Fibroblast of skin of back (primary cell): ENCODE results near the gene MYO9B.
"Not testable (repeated sequence)": the region's sequence is repeated elsewhere in the genome, so short reads cannot be mapped to it uniquely, and the experiment has no call there.

Experiments used
- DNase-seq: peaks from one replicate; pipeline ENCODE4 v3.0.0-alpha.2; 2013

MYO9B gene

GRCh38 chr19:17153996-17154395 lies 78.4 kb downstream of the MYO9B start:
- DNase-seq: no peak

DNA sequence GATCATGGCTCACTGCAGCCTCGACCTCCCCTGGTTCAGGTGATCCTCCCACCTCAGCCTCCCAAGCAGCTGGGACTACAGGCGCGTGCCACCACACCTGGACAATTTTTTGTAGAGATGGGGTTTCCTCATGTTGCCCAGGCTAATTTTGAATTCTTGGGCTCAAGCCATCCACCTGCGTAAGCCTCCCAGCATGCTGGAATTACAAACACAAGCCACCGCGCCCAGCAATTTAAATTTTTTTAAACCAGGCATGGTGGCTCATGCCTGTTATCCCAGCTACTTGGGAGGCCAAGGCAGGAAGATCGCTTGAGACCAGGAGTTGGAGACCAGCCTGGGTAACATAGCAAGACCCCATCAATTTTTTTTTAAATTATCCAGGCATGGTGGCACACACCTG lies 79.7 kb downstream of the MYO9B start:
- DNase-seq: no peak

- no peak for DNase-seq
These were observed 80.8 kb downstream of the MYO9B start for GRCh38 chr19:17156296-17156946.

GRCh38 chr19:17156947-17157302 lies 81.3 kb downstream of the MYO9B start:
- no peak for DNase-seq

DNA sequence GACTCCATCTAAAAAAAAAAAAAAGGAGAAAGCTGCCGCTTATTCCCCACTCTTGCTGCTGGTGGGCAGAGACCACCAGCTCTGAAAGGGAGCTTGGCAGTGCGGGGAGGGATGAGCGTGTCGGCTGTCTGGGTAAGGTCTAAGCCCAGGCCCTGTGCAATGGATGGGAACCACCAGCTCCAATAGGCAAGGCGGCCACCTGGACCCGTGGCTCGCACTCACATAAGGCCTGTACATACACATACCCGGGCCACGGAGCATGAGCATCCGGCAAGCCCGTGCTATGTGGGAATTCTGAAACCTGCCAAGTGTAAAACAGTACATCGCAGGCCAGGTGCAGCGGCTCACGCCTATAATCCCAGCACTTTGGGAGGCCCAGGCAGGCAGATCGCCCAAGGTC lies 83.0 kb downstream of the MYO9B start:
- DNase-seq: no peak

DNA sequence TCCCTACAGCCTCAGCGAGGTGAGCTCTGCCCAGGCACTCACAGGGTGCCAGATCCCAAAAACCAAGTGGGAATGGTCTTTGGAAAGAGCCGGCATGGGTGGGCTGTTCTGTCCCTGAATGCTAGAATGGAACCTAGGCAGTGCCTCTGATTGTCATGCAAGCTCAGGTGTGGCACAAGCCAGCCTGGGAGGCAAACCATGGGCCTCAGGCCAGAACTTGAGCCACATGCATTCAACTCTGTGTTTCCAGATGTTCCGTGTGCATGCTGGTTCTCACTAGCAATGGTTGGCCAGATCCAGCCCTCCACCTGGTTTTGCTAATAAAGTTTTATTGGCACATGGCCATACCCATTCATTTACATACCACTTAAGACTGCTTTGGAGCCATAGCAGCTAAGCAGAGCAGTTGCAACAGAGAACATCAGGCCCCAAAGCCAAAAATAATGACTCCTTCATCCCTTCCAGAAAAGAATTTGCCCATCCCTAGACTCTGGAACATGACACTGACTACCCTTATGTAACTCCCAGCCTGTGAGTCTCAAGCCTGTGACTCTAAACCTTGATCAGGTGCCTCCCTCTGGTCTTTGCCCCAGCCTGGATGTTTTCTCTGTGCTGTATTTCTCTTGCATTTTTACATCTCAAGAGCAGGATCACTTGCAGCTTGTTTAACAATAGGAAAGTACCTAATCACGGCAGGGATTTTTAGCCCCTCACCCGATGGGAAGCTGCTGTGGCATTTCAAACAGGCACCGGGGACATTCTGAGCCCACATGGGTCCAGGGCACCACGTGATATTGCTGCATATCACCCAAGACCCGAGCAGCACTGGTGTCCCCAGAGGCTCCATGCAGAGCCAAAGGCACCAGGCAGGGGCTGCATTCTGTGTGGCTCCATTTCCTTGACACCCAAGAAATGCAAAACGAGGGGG lies 84.2 kb downstream of the MYO9B start:
- DNase-seq: no peak

DNA sequence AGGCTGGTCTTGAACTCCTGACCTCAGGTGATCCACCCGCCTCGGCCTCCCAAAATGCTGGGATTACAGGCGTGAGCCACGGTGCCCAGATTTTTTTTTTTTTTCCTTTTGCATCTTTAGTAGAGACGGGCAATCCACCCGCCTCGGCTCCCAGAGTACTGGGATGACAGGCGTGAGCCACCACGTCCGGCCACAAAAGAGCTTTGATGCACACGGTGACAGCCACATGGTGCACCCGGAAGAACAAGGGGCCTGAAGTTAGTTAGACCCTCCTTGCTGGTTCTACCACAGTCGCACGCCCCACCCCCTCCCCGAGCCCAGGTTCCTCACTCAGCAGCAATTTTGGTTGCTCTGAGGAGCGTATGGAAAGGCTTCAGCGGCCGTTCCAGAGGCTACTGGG lies 85.3 kb downstream of the MYO9B start:
- no peak for DNase-seq

- DNase-seq: not testable (repeated sequence)
These were observed 86.6 kb downstream of the MYO9B start for GRCh38 chr19:17162131-17162530.

DNA sequence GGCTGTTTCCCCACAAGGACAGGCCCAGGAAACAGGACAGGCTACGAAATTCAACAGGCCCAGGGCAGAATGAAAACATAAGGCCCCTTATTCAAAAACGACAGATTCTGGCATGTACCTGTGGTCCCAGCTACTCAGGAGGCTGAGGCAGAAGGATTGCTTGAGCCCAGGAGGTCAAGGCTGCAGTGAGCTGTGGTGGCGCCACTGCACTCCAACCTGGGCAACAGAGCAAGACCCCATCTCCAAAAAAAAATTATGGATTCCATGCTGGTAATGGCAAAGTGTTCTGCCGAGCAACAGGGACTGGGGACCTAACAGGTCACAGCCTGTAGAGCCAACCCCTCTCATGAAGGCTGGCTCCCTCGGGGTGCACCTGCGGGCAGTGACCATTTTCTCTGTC lies 87.0 kb downstream of the MYO9B start:
- DNase-seq: no peak

DNA sequence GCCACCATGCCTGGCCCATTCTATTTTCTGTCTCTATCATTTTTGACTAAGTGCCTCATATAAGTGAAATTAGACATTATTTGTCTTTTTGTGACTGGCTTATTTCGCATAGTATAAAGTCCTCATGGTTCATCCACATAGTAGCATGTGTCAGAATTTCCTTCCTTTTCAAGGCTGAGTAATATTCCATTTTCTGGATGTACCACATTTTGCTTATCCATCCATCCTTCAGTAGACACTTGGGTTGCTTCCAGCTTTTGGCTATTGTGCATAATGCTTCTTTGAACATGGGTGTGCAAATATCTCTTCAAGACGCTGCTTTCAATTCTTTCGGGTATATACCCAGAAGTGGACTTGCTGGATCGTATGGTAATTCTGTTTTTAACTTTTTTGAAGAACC lies 88.1 kb downstream of the MYO9B start:
- no peak for DNase-seq

DNA sequence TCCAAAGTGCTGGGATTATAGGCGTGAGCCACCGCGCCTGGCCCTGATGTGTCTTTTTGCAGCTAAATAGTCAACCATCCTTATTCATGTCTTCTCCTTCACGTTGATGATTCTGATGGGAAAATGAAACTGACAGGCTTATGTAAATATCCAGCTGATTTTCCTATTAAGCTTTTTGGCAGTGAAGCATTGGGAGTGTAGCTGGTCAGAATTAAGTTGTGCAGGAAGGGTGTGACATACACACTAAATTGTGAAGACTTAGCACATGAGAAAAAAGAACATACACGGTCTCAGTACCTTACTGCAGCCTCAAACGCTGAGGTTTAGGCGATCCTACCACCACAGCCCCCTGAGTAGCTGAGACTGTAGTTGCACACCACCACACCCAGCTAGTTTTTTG lies 89.1 kb downstream of the MYO9B start:
- no peak for DNase-seq

- DNase-seq: no peak
These were observed 90.1 kb downstream of the MYO9B start for GRCh38 chr19:17165715-17166114.

DNA sequence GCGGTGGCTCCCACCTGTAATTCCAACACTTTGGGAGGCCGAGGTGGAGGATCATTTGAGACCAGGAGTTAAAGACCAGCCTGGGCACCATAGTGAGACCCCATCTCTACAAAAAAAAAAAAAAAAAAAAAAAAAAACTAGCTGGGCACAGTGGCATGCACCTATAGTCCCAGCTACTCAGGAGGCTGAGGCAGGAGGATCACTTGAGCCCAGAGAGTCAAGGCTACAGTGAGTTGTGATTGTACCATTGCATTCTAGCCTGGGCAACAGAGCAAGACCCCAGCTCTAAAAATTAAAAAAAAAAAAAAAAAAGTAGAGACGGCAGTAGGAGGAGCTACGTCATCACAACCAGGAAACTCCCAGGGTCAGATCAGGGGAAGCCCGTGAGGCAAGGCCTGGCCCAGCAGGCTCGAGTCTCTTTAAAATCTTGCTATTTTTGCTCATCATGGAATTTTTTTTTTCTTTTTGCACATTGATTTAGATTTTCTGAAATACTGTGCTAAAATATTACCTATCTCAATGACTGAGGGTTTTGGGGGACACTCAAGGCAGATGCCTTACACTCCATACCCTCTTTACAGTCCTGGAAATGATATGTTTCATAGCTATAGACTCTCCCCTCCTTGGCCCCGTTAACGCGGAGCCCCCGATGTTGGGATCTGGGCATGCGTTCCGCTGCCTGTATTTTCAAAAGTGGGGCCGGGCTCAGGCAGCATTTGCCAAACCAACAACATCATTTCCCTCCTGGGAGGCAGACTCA lies 95.1 kb downstream of the MYO9B start:
- no peak for DNase-seq

GRCh38 chr19:17171874-17172273 lies 96.3 kb downstream of the MYO9B start:
- no peak for DNase-seq

DNA sequence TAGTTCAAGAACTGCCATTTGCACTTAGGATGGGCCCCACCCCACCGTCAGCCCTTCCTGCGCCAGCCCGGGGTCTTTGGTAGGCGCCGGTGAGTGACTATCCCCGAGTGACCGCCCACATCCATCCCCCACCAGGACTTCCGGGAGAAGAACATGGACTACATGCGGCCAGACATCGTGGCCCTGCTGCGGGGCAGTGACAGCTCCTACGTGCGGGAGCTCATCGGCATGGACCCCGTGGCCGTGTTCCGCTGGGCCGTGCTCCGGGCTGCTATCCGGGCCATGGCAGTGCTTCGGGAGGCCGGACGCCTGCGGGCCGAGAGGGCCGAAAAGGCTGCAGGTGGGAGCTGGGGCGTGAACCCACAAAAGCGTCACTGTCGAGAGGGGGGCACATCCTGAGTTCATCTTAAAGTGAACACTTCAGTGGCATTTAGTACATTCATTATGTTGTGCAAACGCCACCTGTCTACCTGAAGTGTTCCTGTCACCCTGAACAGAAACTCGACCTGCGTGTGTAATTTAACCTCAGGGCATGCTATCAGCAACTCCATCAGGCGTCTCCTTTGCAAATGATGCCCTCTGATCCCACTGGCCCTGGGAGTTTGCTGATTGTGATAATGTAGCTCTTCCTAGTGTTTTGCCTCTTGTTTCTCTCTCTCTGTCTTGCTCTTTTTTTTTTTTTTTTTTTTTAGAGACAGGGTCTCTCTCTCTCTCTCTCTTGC lies 97.2 kb downstream of the MYO9B start:
- DNase-seq: no peak

DNA sequence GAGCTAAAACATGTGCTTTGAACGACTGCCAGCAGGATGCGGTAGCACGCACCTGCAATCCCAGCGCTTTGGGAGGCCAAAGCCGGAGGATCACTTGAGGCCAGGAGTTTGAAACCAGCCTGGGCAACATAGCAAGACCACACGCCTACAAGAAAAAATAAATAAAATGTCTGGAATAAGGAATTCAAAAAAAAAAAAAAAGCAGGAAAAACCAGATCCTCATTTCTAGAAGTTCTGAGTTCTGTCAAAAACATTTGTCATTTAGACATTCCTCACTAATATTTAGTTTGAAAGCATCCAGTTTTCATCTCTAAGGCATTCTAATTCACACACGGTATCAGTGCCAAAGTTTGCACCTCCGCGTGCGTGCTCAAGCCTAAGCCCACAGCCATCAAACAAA lies 102.7 kb downstream of the MYO9B start:
- DNase-seq: no peak

DNA sequence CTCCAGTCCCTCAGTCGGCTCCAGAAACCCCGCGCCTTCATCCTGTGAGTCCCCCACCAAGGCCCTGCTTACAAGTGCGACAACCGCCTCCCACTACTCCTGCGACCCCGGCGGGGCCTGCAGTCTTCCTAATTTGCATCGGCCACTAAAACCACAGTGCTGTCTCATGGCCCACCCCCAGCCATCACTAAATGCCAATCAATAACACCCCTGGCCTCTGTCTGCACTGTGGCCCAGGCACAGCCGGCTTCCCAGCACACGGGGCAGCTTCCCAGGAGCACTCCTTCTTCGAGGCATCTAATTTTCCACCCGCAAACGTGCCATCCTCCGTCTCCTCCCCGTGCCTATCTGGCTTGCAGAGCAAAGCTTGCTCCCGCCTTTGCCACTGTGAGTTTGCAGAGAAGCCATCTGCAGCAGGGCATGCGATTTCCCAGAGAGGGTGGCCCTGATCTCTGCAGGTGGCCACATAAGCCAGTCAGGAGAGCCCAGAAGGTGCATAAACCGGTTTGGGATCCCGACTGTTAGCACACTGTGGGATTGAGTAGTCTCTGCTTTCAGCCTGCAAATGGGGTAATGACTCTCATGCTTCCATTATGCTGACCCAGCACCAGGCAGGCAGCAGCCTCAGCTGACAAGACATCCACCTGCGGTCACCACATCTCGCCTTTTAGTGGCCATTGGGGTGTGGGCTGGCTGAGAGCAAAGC lies 105.6 kb downstream of the MYO9B start:
- no peak for DNase-seq

- DNase-seq: no peak
These were observed 107.7 kb downstream of the MYO9B start for GRCh38 chr19:17183271-17183761.

- DNase-seq: no peak
These were observed 108.3 kb downstream of the MYO9B start for GRCh38 chr19:17183858-17184321.

DNA sequence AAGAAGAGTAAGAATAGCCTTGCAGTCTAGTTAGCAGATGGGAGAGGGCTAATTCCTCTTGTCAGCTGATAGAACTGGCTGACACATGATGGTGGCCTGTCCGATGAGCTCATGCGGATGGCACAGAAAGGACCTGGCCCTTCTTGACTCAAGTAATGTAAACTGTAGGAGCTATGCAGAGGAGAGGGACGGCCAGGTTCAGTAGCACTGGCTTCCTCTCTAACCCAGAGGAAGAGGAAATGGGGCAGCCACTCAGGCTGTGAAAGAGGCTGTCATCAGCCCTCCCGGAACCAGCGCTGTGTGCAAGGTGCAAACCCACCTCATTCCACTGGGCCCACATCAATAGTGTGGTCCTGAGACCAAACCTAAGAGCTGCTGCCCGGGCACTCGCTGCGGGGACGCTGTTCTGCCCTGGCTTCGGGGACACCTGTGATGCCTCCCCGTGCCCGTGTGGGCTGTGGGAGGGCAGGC lies 108.8 kb downstream of the MYO9B start:
- no peak for DNase-seq

DNA sequence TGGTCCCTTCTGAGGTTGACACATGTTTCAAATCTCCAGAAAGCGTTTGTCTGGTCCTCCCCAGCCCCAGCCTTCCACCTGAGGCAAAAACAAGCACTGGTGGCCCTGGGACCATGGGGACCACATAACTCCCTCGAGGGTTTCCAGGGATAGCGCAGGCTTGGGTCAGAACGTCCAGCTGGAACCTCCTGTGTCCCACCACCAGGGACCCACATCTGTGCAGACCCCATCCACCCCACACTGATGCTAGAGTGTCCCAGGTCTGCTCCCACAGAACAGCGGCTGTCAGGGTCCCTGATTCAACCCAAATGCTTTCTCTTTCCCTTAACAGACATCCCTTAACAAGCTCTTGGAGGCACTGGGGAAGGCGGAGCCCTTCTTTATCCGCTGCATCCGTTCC lies 110.0 kb downstream of the MYO9B start:
- no peak for DNase-seq

DNA sequence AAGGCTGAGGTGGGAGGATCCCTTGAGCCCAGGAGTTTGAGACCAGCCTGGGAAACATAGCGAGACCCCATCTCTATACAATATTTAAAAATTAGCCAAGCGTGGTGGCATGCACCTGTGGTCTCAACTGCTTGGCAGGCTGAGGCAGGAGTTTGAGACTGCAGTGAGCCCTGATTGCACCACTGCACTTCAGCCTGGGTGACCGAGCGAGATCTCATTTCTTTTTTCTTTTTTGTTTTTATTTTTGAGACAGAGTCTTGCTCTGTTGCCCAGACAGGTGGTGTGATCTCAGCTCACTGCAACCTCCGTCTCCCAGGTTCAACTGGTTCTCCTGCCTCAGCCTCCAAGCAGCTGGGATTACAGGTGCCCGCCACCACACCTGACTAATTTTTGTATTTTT lies 116.2 kb downstream of the MYO9B start:
- DNase-seq: not testable (repeated sequence)
